GM12878 (cell line): ENCODE data around the gene MARK4. TPM values are rescaled to one million over a fixed set of nuclear protein-coding genes. Genes with fewer than 3 reads are reported as not detected.

Experiments used
- ATAC-seq: fragments of 200-7000 bp; cut with Tn5 transposase; 3 replicates; pipeline ENCODE4 v1.9.1; 2020; ENCODE audit warnings: mild to moderate bottlenecking, moderate library complexity
- BruUV-seq: library from RNA; stranded (reverse); fragments of 400-500 nt; replicated peaks from 2 replicates; lab custom pipeline; 2021; lab: Mats Ljungman, UMichigan
- CTCF ChIA-PET: fragments of 300-600 bp; sonication (Branson Sonifier 250); formaldehyde crosslinking; extraction: SDS; loops from one replicate; lab custom pipeline; 2021; ENCODE audit warnings: inconsistent platforms; lab: Yijun Ruan, JAX
- POLR2A ChIA-PET: fragments of 350-600 bp; formaldehyde crosslinking; extraction: SDS; loops from one replicate; lab custom pipeline; 2021; ENCODE audit warnings: inconsistent platforms; lab: Charles Lee
- RAD21 ChIA-PET: fragments of 300-600 bp; sonication (Branson Sonifier 250); formaldehyde crosslinking; loops from one replicate; lab custom pipeline; 2023; ENCODE audit warnings: antibody characterized with exemption; ENCODE audit not compliant: unreplicated experiment; lab: Charles Lee
- SMC1A ChIA-PET: fragments of 300-600 bp; sonication (Branson Sonifier 250); formaldehyde crosslinking; loops from one replicate; lab custom pipeline; 2023; ENCODE audit not compliant: unreplicated experiment, uncharacterized antibody; lab: Charles Lee
- DNase-seq: peaks from one replicate; pipeline ENCODE4 v3.0.0-alpha.2; 2011; ENCODE audit warnings: low read depth, low spot score
- FAIRE-seq: peaks from 3 replicates; lab custom pipeline; 2011; peaks lifted over from hg19 to GRCh38; lab: Jason Lieb, UNC
- H2AFZ ChIP-seq: 2 replicates; pipeline ENCODE4 v1.6.0; 2011; ENCODE audit warnings: low read depth, low read length, control low read depth; ENCODE audit not compliant: control insufficient read depth
- H3K27ac ChIP-seq: 2 replicates; pipeline ENCODE4 v1.5.1; 2011; ENCODE audit warnings: control low read depth; ENCODE audit not compliant: control insufficient read depth, insufficient read depth
- H3K27me3 ChIP-seq, 2 experiments: replicated peaks in 1 of 2; 2 replicates each; pipeline versions ENCODE4 v1.6.0 to v1.6.1; 2011; ENCODE audit warnings: low read length in 1 of 2; ENCODE audit not compliant: control insufficient read depth in 2 of 2, insufficient read depth in 2 of 2
- H3K36me3 ChIP-seq, 2 experiments: 2 replicates each; pipeline ENCODE4 v1.5.1; 2011; ENCODE audit warnings: low read length in 1 of 2; ENCODE audit not compliant: control insufficient read depth in 2 of 2, insufficient read depth in 2 of 2
- H3K4me1 ChIP-seq: 2 replicates; pipeline ENCODE4 v1.6.1; 2011; ENCODE audit warnings: mild to moderate bottlenecking, low read length, moderate library complexity, mixed read lengths; ENCODE audit not compliant: control insufficient read depth, insufficient read depth
- H3K4me2 ChIP-seq: 2 replicates; pipeline ENCODE4 v1.6.0; 2011; ENCODE audit warnings: control low read depth; ENCODE audit not compliant: control insufficient read depth, insufficient read depth
- H3K4me3 ChIP-seq: fragments of 200-600 bp; sonication (generic); 2 replicates; pipeline ENCODE4 v1.5.1; 2016
- H3K79me2 ChIP-seq: 2 replicates; pipeline ENCODE4 v1.6.0; 2011; ENCODE audit warnings: low read length; ENCODE audit not compliant: control insufficient read depth, insufficient read depth
- H3K9ac ChIP-seq: 2 replicates; pipeline ENCODE4 v1.8.0; 2011; ENCODE audit warnings: low read length, control low read depth, mixed read lengths; ENCODE audit not compliant: control insufficient read depth, insufficient read depth
- H3K9me3 ChIP-seq: replicated peaks from 3 replicates; pipeline ENCODE4 v1.5.1; 2011; ENCODE audit warnings: mild to moderate bottlenecking, low read length; ENCODE audit not compliant: control insufficient read depth, insufficient read depth
- H4K20me1 ChIP-seq: 2 replicates; pipeline ENCODE4 v1.6.0; 2011; ENCODE audit not compliant: control insufficient read depth, insufficient read depth
- PML ChIP-seq: IDR thresholded peaks from 2 replicates; pipeline ENCODE4 v1.6.1; 2012; ENCODE audit warnings: low read length, inconsistent platforms
- PRDM15 ChIP-seq: fragments of 450-650 bp; formaldehyde crosslinking; IDR thresholded peaks from 2 replicates; pipeline ENCODE4 v1.4.0; 2020; ENCODE audit warnings: mild to moderate bottlenecking, moderate library complexity
- ZBTB33 ChIP-seq: fragments of 450-650 bp; IDR thresholded peaks from 2 replicates; pipeline ENCODE4 v1.6.1; 2017; ENCODE audit warnings: mild to moderate bottlenecking
- ZBTB4 ChIP-seq: fragments of 450-650 bp; formaldehyde crosslinking; IDR thresholded peaks from 2 replicates; pipeline ENCODE4 v1.4.0; 2022; ENCODE audit warnings: mild to moderate bottlenecking, moderate library complexity
- ZSCAN29 ChIP-seq: fragments of 450-650 bp; IDR thresholded peaks from 2 replicates; pipeline ENCODE4 v1.6.1; 2017; ENCODE audit warnings: mild to moderate bottlenecking, moderate library complexity
- WGBS: methylation state at CpG from one replicate; pipeline ENCODE4 v1.1.6; 2016; ENCODE audit warnings: low lambda C conversion rate; ENCODE audit not compliant: insufficient replicate concordance, insufficient coverage; ENCODE audit errors: missing lambda C conversion rate; 5-methylcytosine and 5-hydroxymethylcytosine counted together
- in situ Hi-C: fragments of 300-500 bp; cut with MboI; formaldehyde crosslinking; loops from 9 replicates; pipeline ENCODE4 v1.14.3; 2018; ENCODE audit warnings: mixed read lengths
- intact Hi-C: fragments of 100-400 bp; cut with micrococcal nuclease; formaldehyde crosslinking; loops from one replicate; pipeline ENCODE4 v1.14.2; 2022; ENCODE audit not compliant: unreplicated experiment
- polyA plus RNA-seq, 11 experiments: library from polyadenylated mRNA; depleted of rRNA in 4 of 11; unstranded in 6 of 11; stranded (reverse) in 5 of 11; fragments of >200 nt; fragmentation: Nextera tagmentation in 4 of 11; fragmentation: Illumina TruSeq in 1 of 11; extraction: Ambion mirVana in 4 of 11; extraction: Trizol in 1 of 11; gene quantifications; 1 replicate in 1 of 11; 2 replicates in 10 of 11; pipeline versions ENCODE4 v1.2.1 to v1.2.3, GENCODE V29; 2011 to 2016; ENCODE audit warnings: inconsistent platforms in 2 of 11, missing spikeins in 2 of 11, low read depth in 1 of 11
- total RNA-seq, 4 experiments: library from RNA; depleted of rRNA in 3 of 4; stranded (reverse); fragments of >200 nt in 3 of 4; fragmentation: Illumina TruSeq in 1 of 4; extraction: Trizol in 1 of 4; gene quantifications; 2 replicates each; pipeline versions ENCODE4 v1.2.1 to v1.2.3, GENCODE V29; 2013 to 2021

The MARK4 gene
- total and polyA plus RNA-seq, 10 of the 15 experiments (the other 5 are each of a cell fraction or from before 2014, with no cell fraction given), result 0.66 to 24.3 (median 5.1) TPM

- CTCF ChIA-PET, result interaction anchor here (1.0 to 1.9 kb wide), 2 partner anchors 83 to 91 kb away, joined by 3 to 6 read pairs; no protein-coding TSS in a partner anchor
- intact Hi-C loops, result no loop called here
Observed at GRCh38 chr19:45247136-45247535, 3.9 kb upstream of the MARK4 start.

More at GRCh38 chr19:45247136-45247535, 3.9 kb upstream of the MARK4 start:
- H3K27me3 ChIP-seq, result no peaks in the 10 kb centered on the region
- no peaks in the 10 kb centered on the region for H4K20me1 ChIP-seq
- no peak overlapping the region for H2AFZ ChIP-seq
- H3K4me1 ChIP-seq, result peaks cover 4% of the 10 kb centered on the region; the same call in 1 of the 2 replicates
- no peak for FAIRE-seq
- H3K9ac ChIP-seq, result no peak overlapping the region
- in situ Hi-C loops, result no loop called here
- H3K27ac ChIP-seq, result no peak overlapping the region
- H3K36me3 ChIP-seq, result no peaks in the 10 kb centered on the region
- no peaks in the 10 kb centered on the region for H3K9me3 ChIP-seq
- no TSS peak for BruUV-seq
- TF ChIP-seq ZSCAN29, result no peak
- no peak for TF ChIP-seq PML
- no peak for TF ChIP-seq PRDM15 (CRISPR knock-in tag)
- TF ChIP-seq ZBTB4, result no peak
- no peak for TF ChIP-seq ZBTB33
- TF ChIP-seq, all 136 proteins: peak for 0
- SMC1A ChIA-PET, result interaction anchor here (0.6 to 1.4 kb wide), 2 partner anchors 200 to 337 kb away, joined by 3 to 4 read pairs; no protein-coding TSS in a partner anchor
- RAD21 ChIA-PET, result no interaction called here
- DNase-seq, result no peak
- POLR2A ChIA-PET, result no interaction called here
- Histone ChIP-seq H3K4me3 (no peak overlapping the region), H3K79me2 (peaks cover 7% of the 10 kb centered on the region), H3K4me2 (no peak overlapping the region)
- 67% methylated on average over 8 of the region's 8 CpGs for WGBS
- ATAC-seq, result no peak
